GM21423 (cell line): Measurements from ENCODE around the gene FBN3.
"Not testable (repeated sequence)": the region's sequence is repeated elsewhere in the genome, so short reads cannot be mapped to it uniquely, and the experiment has no call there.

Source experiments
- ATAC-seq: cut with Tn5 transposase; IDR thresholded peaks from one replicate; pipeline ENCODE4 v1.9.1; 2021; ENCODE audit warnings: mild to moderate bottlenecking, moderate library complexity; ENCODE audit not compliant: unreplicated experiment

Gene FBN3

DNA sequence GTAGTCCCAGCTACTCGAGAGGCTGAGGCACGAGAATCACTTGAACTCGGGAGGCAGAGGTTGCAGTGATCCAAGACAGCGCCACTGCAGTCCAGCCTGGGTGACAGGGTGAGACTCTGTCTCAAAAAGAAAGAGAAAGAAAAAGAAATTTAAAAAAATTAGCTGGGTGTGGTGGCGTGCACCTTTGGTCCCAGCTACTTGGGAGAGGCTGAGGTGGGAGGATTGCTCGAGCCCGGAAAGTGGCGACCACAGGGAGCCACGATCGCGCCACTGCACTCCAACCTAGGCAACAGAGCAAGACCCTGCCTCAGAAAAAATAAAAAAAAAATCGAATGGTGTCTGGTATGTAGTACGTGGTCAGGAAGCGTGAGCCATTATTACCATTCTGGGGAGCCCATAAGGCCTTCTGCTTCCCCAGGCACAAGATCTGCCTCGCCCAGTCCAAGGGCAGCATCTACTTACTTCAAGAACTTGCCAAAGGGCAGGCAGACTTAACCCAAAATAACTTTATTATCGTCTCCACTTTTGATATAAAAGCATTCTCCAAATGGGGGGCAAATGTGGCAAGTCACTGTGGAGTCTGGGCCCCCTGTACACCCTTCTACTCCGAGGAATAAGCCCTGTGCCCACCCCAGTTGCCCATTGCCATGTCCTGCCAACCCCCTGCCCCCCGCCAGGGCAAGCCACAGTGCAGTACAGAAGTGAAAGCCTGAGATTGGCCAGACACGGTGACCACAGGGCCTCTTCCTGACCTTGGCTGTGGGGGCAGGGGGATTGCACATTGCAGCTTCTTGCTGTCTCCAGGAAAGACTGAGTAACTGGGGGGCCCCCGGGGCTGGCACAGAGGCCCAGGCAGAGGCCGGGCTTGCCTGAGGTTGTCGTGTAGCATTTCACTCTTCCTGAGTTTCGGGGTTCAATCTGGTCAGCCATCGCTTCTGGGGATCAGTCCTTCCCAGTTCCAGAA lies 84.2 kb downstream of the FBN3 start:
- no peak for ATAC-seq

DNA sequence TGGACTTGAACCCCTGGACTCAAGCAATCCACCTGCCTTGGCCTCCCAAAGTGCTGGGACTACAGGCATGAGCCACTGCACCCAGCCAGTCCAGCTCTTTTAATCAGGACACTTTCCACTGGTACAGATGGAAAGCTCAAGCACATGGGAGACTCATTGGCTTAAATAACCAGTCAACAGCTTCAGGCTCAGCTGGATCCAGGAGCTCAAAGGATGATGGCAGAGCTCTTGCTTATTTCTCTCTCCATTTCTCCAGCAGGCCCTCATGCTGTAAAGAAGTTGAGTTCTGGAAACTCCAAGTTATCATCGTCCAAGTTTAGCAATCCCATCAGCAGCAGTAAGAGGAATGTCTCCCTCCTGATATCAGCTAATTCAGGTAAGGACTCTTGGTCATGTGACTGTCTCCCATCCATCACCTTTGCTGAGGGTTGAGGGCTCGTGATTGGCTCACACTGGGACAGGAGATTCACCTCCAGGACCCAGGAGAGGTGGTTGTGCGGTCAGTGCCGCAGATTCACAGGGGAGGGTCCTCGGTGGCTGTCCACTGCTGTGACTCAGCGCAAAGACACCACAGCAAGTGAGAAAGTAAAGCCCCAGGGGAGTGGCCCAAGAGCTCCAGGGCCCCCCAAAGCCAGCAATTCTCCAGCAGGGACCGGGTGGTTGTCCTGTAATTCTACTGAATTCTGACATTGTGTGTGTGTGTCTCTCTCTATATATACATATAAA lies 91.7 kb downstream of the FBN3 start:
- ATAC-seq: no peak

DNA sequence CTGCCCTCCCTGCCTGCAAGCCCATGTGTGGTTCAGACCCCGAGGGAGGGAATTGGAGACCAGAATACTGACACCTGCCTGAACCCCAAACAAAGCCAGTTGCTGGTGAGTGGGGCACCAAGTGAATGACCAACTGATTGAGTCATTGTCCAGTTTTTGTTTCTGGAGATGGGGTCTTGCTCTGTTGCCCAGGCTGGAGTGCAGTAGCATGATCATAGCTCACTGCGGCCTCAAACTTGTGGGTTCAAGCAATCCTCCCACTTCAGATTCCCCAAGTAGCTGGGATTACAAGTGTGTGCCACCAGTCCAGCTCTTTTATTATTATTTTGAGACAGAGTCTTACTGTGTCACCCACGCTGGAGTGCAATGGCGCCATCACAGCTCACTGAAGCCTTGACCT lies 92.9 kb downstream of the FBN3 start:
- no peak for ATAC-seq

DNA sequence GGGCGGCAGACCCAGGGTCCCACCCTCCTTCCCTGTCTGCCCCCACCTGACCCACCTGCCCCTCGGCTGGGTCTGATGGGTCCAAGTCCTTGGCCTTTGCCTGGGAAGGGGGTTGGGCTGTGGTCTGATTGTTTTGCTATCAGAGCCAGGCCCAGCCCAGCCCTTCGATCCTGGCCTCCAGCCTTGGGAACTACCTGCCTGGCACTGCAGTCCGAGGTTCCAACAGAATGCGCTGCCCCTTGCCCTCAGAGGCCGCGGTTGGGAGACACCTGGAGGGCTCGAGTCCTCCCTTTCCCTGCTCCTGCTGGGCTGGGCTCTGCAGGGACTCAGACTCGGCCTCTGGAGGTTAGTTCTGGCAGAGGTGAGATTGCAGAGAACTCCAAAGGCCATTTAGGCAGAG lies 95.2 kb downstream of the FBN3 start:
- ATAC-seq: no peak

DNA sequence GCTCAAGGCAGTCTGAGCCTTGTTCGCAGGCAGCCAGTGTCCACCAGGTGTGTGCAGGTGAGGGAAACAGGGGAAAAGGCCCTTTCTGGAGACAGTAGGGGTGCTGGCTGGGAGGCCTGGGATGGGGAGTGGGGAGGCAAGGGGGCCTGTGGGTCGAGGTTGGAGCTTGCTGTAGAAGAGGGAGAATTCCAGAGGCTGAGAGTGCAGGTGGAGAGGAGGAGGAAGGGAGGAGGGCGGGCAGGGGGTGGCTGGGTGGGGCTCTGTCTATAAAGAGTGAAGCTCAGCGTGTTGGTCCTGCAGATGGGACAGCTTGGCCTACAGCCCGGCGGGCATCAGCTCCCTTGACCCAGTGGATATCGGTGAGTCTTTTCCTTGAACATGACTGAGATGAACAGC lies 96.9 kb downstream of the FBN3 start, which contains the start of gene CCL25:
Gene CCL25 (plus strand): TSS at position 297 of the 396 bp plus-strand sequence. CDS start 290 bp downstream, outside the sequence.
- ATAC-seq: no peak

DNA sequence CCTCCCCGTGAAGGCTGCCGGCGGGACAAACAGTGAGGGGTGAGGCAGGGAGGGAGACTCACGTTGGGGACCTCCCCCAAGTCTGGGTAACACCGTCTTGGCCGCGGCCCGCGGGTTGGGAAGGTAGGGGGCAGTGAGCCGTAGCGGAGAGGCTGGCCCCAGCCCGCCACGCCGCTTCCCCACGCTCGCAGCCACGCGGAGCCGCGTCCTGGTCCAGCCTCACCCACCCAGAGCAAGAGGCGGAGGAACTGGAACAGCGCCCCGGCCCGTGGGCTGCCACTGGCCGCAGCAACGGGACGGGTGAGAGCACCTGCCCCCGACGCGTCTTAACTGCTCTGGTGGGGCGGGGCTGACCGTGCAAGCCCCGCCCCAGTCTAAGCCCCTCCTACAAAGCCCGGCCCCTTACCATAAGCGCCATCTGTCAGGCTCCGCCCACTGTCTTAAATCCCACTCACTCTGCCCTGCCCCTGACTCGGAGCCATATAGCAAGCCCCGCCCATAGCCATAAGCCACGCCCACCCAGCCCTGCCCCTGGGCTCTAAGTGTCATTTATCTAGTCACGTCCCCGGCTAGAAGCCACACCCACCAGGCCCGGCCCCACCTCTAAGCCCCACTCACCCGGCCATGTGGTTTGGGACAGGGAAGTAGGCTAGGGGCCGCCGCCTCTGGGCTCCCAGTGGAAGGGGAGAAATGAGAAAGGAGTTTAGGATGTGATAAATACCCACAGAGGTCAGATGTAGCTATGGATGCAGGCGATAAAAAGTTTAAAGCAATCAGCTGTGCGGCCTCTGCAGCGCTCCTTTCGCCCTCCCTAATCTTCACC lies 98.9 kb downstream of the FBN3 start:
- ATAC-seq: peak; percentile 85

DNA sequence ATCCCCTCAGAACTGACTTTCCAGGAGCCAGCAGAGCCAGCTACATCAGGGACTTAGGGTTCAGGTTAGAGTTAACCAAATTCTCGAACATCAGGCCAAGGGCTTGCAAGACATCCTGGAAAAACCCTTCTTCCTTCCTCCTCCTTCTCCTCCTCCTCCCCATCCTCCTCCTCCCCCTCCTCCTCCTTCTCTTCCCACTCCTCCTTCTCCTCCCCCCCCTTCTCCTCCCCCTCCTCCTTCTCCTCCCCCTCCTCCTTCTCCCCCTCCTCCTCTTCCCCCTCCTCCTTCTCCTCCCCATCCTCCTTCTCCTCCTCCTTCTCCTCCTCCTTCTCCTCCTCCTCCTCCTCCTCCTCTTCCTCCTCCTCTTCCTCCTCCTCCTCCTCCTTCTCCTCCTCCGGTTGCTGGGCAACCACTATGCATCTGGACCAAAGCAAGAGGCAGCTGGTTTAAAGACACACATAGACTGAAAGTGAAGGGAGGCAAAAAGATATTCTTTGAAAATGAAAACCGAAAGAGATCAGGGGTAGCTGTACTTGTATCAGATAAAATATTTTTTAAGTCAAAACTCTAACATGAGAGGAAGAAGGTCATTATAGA lies 102.7 kb downstream of the FBN3 start:
- ATAC-seq: no peak

DNA sequence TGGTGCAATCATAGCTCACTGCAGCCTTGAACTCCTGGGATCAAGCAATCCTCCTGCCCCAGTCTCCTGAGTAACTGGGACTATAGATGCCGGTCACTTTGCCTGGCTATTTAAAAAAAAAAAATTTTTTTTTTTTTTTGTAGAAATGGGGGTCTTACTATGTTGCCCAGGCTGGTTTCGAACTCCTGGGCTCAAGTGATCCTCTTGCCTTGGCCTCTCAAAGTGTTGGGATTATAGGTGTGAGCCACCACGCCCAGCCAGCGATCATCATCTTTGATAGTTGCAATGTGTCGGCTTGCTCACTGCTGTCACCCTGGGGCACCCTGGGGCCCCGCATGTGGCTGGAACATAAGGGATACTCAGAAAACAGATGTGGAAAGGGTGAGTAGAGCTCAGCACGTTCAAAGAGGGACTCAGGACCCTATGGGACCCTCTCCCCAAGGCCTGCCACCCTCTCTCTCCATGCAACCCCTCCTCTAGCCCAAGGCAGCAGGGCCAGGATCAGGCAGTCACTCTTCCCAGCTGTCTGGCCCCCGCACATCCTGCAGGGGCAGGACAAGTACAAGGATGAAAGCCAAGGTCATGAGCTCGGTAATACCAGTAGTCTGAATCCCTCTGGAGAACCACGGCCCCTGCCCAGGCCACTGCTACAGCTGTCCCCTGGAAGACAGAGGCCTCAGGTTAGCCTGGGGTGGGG lies 103.4 kb downstream of the FBN3 start:
- no peak for ATAC-seq

DNA sequence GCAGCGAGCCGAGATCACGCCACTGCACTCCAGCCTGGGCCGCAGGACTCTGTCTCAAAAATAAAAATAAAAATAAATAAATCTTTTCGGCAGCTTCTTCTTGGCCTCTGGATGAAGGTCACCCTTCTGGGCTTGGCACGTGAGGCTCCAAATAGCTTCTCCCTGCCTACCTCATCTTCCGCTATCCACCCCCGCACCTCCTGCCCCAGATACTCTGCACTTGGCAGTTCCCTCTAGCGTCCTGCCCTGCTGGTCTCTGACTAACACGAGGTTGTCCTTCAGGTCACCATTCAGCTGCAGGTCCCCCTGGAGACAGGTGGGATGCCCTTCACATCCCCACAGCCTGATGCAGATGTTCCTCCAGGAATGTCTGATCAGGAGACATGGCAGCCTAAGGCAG lies 105.4 kb downstream of the FBN3 start:
- no peak for ATAC-seq

DNA sequence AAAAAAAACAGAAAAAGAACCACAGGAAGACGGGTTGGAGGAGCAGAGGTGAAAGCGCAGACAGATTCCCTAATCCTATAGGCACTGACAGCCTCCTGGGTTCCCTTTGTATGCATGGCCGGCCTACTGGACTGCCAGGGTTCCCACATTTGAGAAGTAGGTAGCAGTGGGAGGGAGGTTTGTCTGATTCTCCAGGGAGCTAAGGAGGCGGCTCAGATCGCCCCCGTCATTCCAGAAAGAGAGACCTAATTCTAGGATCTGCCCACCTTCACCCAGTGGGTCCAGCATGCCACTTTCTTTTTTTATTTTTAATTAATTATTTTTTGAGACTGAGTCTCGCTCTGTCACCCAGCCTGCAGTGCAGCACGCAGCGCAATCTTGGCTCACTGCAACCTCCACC lies 106.5 kb downstream of the FBN3 start:
- ATAC-seq: no peak

DNA sequence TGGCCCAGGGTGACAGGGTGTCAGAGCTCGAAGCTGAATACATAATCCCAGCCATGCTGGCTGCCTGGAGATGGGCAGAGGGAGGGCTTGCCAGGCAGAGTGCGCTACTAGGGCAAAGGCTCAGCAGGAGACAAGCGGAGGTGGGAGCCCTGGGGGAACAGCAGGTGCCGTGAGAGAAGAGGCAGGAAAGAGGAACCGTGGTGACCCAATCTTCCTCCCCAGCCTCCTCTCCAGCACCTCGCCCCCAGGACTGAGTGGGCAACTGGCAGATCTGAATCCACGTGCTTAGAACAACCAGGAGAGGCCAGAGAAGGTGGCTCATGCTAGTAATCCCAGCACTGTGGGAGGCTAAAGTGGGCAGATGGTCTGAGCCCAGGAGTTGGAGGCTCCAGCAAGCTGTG lies 107.9 kb downstream of the FBN3 start:
- ATAC-seq: no peak

DNA sequence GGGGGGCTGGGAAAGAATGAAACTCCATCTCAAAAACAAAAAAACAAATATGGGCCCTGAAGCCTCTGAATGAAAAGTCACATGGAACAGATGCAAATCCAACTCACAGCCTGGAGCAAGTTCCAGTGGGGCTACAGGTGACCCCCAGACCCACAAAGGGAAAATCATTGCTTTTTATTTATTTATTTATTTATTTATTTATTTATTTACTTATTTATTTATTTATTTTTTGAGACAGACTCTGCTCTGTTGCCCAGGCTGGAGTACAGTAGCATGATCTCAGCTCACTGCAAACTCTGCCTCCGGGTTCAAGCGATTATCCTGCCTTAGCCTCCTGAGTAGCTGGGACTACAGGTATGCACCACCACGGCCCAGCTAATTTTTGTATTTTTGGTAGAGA lies 110.2 kb downstream of the FBN3 start:
- ATAC-seq: no peak

DNA sequence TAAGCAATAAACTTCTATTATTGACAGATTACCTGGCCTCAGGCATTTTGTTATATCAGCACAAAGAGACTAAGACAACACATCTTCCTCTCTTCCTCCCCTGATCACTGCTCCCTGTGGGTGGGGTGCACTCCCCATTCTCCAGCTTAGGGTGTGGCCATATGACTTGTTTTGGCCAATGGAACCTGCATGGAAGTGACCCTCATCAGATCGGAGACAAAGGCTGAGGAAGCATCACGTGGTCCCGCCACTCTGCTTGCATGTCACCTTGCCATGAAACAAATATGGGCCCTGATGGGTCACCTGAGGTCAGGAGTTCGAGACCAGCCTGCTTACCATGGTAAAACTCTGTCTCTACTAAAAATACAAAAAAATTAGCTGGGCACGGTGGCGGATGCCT lies 110.6 kb downstream of the FBN3 start:
- ATAC-seq: no peak

DNA sequence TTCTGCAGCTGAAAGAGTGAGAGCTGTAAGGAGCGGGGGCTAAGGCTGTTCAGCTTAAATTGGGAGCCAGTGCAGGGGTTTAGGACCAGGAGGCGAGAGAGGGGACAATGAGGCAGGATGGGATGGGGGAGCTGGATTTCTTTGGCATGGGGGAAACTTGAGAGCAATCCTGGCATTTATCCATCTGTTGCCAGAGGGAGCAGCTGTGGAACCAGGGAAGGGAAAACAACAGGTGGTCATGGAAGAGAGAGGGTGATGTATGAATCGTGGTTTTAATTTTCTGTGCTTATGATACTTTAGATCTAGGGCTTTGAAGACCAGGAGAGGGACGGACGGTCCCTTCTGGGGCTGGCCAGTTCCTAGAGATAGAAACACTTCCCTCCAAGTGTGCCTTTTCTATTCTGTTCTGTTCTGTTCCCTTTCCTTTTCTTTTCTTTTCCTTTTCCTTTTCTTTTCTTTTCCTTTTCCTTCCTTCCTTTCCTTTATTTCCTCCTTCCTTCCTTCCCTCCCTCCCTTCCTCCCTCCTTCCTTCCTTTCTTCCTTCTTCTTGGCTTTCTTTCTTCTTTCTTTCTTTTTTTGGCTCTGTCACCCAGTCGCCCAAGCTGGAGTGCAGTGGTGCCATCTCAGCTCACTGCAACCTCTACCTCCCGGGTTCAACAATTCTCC lies 112.8 kb downstream of the FBN3 start:
- ATAC-seq: no peak

DNA sequence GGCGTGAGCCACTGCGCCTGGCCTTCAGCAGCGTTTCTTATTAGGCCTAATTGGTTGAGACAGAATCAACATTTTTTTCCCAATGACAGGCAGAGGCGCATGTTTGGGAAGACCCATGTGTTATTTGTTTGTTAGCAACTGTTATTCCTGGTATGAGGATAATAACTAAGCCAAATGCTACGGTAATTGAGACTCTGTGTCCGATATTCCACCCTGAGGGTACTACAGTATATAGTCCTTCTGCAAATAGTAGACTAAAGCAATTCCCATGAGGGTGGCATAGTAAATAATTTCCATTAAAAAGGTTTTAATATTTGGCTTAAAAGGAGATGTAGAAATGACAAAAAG lies 115.2 kb downstream of the FBN3 start:
- no peak for ATAC-seq

DNA sequence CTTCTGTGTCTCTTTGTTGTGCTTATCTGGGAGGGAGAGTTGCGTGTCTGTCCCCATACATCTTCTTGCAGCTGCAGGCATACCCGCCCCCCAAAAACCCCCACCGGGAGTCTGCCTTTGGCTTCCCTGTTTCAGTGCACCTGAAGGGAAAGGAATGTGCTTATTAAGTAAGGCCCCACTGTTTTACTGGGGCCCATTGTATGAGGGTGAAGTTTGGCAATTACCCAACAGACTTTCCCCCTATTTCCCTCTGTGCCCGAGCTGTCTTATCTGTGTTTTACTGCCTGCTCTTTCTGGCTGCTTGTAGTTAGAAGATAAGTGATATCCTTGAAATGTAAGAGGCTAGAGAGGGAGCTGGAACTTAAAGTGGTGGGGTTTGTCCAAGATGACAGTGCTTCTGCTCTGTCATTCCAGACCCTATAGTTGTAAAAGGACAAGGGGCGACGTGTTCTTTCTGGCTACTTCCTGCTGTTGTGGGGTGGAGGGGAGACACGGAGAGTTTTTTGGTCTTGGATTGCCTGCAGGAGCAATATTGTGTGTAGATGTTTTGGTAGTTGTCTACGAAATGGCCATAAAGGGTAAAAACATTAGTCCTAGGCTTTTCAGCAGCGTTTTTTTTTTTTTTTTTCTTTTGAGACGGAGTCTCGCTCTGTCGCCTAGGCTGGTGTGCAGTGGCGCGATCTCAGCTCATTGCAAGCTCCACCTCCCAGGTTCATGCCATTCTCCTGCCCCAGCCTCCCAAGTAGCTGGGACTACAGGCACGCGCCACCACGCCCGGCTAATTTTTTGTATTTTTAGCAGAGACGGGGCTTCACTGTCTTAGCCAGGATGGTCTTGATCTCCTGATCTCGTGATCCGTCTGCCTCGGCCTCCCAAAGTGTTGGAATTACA lies 115.9 kb downstream of the FBN3 start:
- ATAC-seq: not testable (repeated sequence)

DNA sequence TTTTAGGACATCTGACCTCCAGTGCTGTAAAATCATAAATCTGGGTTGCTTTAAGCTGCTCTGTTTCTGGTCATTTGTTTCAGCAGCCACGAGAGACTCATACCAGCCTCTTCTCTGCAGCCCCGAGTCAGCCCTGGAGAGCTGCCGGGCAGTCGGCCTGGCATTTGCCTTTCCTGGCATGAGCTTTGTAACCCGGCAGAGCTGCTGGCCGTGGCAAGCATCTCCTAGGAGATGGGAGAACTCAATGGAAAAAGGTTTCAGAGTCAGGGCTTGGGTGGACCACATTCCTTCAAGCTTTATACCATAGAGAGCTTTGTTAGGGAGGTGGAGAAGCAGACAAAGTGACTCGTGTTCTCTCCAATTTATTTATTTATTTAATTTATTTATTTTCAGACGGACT lies 118.4 kb downstream of the FBN3 start:
- ATAC-seq: no peak

DNA sequence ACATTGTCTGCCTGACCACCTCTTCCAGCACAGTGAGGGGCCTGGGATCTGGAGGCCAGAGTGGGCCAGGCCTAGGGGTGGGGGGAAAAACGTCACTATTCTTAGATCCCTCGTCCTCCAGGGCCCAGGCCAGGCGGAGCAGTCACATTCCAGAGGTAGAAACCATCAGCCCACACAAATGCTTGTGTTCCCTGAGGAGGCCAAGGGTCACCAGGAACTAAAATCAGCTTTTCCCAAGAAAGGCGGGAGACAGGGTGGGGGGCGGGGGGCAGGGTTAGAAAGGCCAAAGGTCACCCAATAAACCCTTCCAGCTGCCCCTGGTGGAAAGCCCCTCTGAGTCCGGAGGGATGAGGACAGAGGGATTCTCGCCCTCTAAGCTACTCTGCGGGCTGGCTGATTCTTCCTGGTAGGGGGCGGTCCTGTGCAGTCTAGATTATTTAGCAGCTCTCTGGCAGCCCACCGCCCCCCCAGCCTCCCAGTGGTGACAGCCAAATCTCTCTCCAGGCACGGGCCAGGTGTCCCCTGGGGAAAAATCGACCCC lies 120.4 kb downstream of the FBN3 start:
- ATAC-seq: no peak
